H1 (cell line): ENCODE measurements around the gene VOPP1. TPM values are rescaled to one million over a fixed set of nuclear protein-coding genes. Genes with fewer than 3 reads are reported as not detected.

ENCODE experiments used
- CBX5 ChIP-seq: fragments of 300-800, 300-1000 bp; sonication (generic); IDR thresholded peaks from 2 replicates; pipeline ENCODE4 v1.7.1; 2016; ENCODE audit warnings: antibody characterized with exemption, low read length, low read depth
- CHD7 ChIP-seq: fragments of 300-600 bp; sonication (generic); IDR thresholded peaks from 2 replicates; pipeline ENCODE4 v1.7.1; 2012; ENCODE audit warnings: low read length, moderate library complexity, mild to moderate bottlenecking, inconsistent platforms; ENCODE audit not compliant: insufficient replicate concordance
- EGR1 ChIP-seq: IDR thresholded peaks from 2 replicates; pipeline ENCODE4 v1.6.1; 2011; ENCODE audit warnings: low read depth, low read length, borderline replicate concordance
- SIX5 ChIP-seq: IDR thresholded peaks from 2 replicates; pipeline ENCODE4 v1.6.1; 2011; ENCODE audit warnings: mild to moderate bottlenecking, low read depth, low read length
- TBP ChIP-seq: IDR thresholded peaks from 2 replicates; pipeline ENCODE4 v1.6.1; 2011; ENCODE audit warnings: low read depth, low read length, improper control_type of control experiment
- USF2 ChIP-seq: IDR thresholded peaks from 2 replicates; pipeline ENCODE4 v1.6.1; 2011; ENCODE audit warnings: low read length, improper control_type of control experiment
- polyA plus RNA-seq, 7 experiments: library from polyadenylated mRNA; depleted of rRNA in 3 of 7; stranded (reverse) in 5 of 7; unstranded in 2 of 7; fragments of >200 nt in 5 of 7; fragments of 200-250 nt in 2 of 7; gene quantifications; 1 replicate in 5 of 7; 2 replicates in 1 of 7; 4 replicates in 1 of 7; pipeline versions ENCODE4 v1.2.1 to v1.2.3, GENCODE V29; 2011 to 2013; ENCODE audit warnings: missing spikeins in 2 of 7, mixed read lengths in 2 of 7
- total RNA-seq: library from RNA; stranded (reverse); fragmentation: NEBNext Ultra II Directional; extraction: Animal tissue kit (Norgen Biotek cat#: 25700); gene quantifications from 2 replicates; pipeline ENCODE4 v1.2.1, GENCODE V29; 2021

VOPP1 gene
- total and polyA plus RNA-seq, 2 of the 8 experiments (the other 6 are each of a cell fraction or from before 2014, with no cell fraction given), result 44.7 to 83.0 TPM

- TF ChIP-seq USF2 (no peak), SIX5 (no peak), CHD7 (no peak), EGR1 (no peak), TBP (no peak), CBX5 (no peak)
Measured at GRCh38 chr7:55468495-55468894, 103.8 kb downstream of the VOPP1 start (continued).
